Measurements from ENCODE around the gene DNAH6.

GRCh38 chr2:84639751-84640150, 123.5 kb downstream of the DNAH6 start:
- no peak for TF ChIP-seq CTCF (IDR thresholded peaks at IDR 0.05; ENCODE audit: low read length)
- no peak for TF ChIP-seq EZH2 (IDR thresholded peaks at IDR 0.05; ENCODE audit: borderline replicate concordance, low read length)
